ENCODE results near the gene TTLL1.
"Not testable (repeated sequence)": the region's sequence is repeated elsewhere in the genome, so short reads cannot be mapped to it uniquely, and the experiment has no call there.

TTLL1 gene

GRCh38 chr22:43060183-43060582 lies 29.0 kb downstream of the TTLL1 start:
- DNase-seq, result no peak

GRCh38 chr22:43057641-43058040 lies 31.6 kb downstream of the TTLL1 start:
- no peak for DNase-seq

- DNase-seq, result no peak
These were observed 36.0 kb downstream of the TTLL1 start for GRCh38 chr22:43053176-43053575.

- DNase-seq, result no peak
These were observed 38.2 kb downstream of the TTLL1 start for GRCh38 chr22:43050995-43051394.

- DNase-seq, result no peak
These were observed 41.6 kb downstream of the TTLL1 start for GRCh38 chr22:43047605-43048004.

- DNase-seq, result no peak
These were observed 44.9 kb downstream of the TTLL1 start for GRCh38 chr22:43044290-43044712.

GRCh38 chr22:43042101-43042780 lies 47.0 kb downstream of the TTLL1 start:
- DNase-seq, result no peak

GRCh38 chr22:43039800-43040199 lies 49.4 kb downstream of the TTLL1 start:
- DNase-seq, result no peak

GRCh38 chr22:43038325-43038724 lies 50.9 kb downstream of the TTLL1 start:
- no peak for DNase-seq

GRCh38 chr22:43036282-43036829 lies 52.8 kb downstream of the TTLL1 start:
- no peak for DNase-seq

GRCh38 chr22:43035250-43035649 lies 53.9 kb downstream of the TTLL1 start:
- no peak for DNase-seq

- no peak for DNase-seq
These were observed 57.6 kb downstream of the TTLL1 start for GRCh38 chr22:43031617-43032016.

- no peak for DNase-seq
These were observed 70.6 kb downstream of the TTLL1 start for GRCh38 chr22:43018615-43019014.

- no peak for DNase-seq
These were observed 71.4 kb downstream of the TTLL1 start for GRCh38 chr22:43017525-43018460.

- DNase-seq, result not testable (repeated sequence)
These were observed 73.0 kb downstream of the TTLL1 start for GRCh38 chr22:43016150-43016549.

- no peak for DNase-seq
These were observed 73.5 kb downstream of the TTLL1 start for GRCh38 chr22:43015677-43016042.

- DNase-seq, result peak; percentile 95 to 97
These were observed 74.1 kb downstream of the TTLL1 start, which contains the start of gene PACSIN2 for GRCh38 chr22:43014869-43015676. Gene PACSIN2 (minus strand): TSS chr22:43015149. CDS start chr22:42912080, 103,069 bp downstream.

GRCh38 chr22:43014316-43014868 lies 74.8 kb downstream of the TTLL1 start:
- no peak for DNase-seq

- DNase-seq, result no peak
These were observed 75.6 kb downstream of the TTLL1 start for GRCh38 chr22:43013355-43014315.

- DNase-seq, result no peak
These were observed 76.8 kb downstream of the TTLL1 start for GRCh38 chr22:43012390-43012789.

- DNase-seq, result no peak
These were observed 78.1 kb downstream of the TTLL1 start for GRCh38 chr22:43011079-43011478.

Data from NCI-H1930 (cell line).